Mesenchymal stem cell (in vitro differentiated cells and primary cell): ENCODE results near the gene MTX1.

Experiments
- DNase-seq: peaks from one replicate; pipeline ENCODE4 v3.0.0-alpha.2; 2013
- H2AFZ ChIP-seq: one replicate; pipeline ENCODE4 v1.6.1; 2013; ENCODE audit warnings: low read depth, mild to moderate bottlenecking, control low read depth, inconsistent platforms, low read length, moderate library complexity
- H2AK5ac ChIP-seq: 2 replicates; pipeline ENCODE4 v1.6.1; 2013; ENCODE audit warnings: low read length, moderate library complexity, mild to moderate bottlenecking, inconsistent platforms; ENCODE audit not compliant: severe bottlenecking
- H2BK120ac ChIP-seq: one replicate; pipeline ENCODE4 v1.6.1; 2013; ENCODE audit warnings: low read depth, mild to moderate bottlenecking, inconsistent platforms, low read length, moderate library complexity
- H2BK12ac ChIP-seq, 2 experiments: one replicate each; pipeline ENCODE4 v1.6.1; 2013; ENCODE audit warnings: inconsistent platforms in 2 of 2, low read length in 2 of 2, mild to moderate bottlenecking in 2 of 2, moderate library complexity in 2 of 2, control low read depth in 1 of 2
- H2BK15ac ChIP-seq: one replicate; pipeline ENCODE4 v1.6.1; 2013; ENCODE audit warnings: mild to moderate bottlenecking, low read depth, inconsistent platforms; ENCODE audit not compliant: poor library complexity, severe bottlenecking
- H2BK5ac ChIP-seq: 2 replicates; pipeline ENCODE4 v1.6.1; 2013; ENCODE audit warnings: low read depth, mild to moderate bottlenecking, low read length, control low read depth, inconsistent platforms; ENCODE audit not compliant: poor library complexity, severe bottlenecking
- H3K14ac ChIP-seq, 2 experiments: one replicate each; pipeline ENCODE4 v1.6.1; 2013; ENCODE audit warnings: inconsistent platforms in 2 of 2, low read length in 2 of 2, control low read depth in 1 of 2, mild to moderate bottlenecking in 1 of 2, moderate library complexity in 1 of 2
- H3K18ac ChIP-seq, 2 experiments: one replicate each; pipeline ENCODE4 v1.6.1; 2013; ENCODE audit warnings: inconsistent platforms in 2 of 2, low read length in 2 of 2, control low read depth in 1 of 2, low read depth in 1 of 2, mild to moderate bottlenecking in 1 of 2
- H3K23ac ChIP-seq, 2 experiments: one replicate each; pipeline ENCODE4 v1.6.1; 2013; ENCODE audit warnings: inconsistent platforms in 2 of 2, low read length in 2 of 2, mild to moderate bottlenecking in 2 of 2, moderate library complexity in 2 of 2, control low read depth in 1 of 2
- H3K27ac ChIP-seq: 2 replicates; pipeline ENCODE4 v1.5.1; 2013; ENCODE audit warnings: mild to moderate bottlenecking, moderate library complexity, low read length, control low read depth, inconsistent platforms; ENCODE audit not compliant: poor library complexity, severe bottlenecking
- H3K27me3 ChIP-seq, 2 experiments: 2 replicates each; pipeline versions ENCODE4 v1.6.1 to v1.7.0; 2013; ENCODE audit warnings: low read length in 2 of 2, mild to moderate bottlenecking in 2 of 2, moderate library complexity in 2 of 2, control low read depth in 1 of 2, inconsistent platforms in 1 of 2; ENCODE audit not compliant: control insufficient read depth in 1 of 2, insufficient read depth in 1 of 2
- H3K36me3 ChIP-seq, 2 experiments: 2 replicates each; pipeline versions ENCODE4 v1.6.1 to v1.7.0; 2013; ENCODE audit warnings: low read length in 2 of 2, control low read depth in 1 of 2, inconsistent platforms in 1 of 2, low read depth in 1 of 2, mild to moderate bottlenecking in 1 of 2; ENCODE audit not compliant: insufficient read depth in 2 of 2, control insufficient read depth in 1 of 2
- H3K4ac ChIP-seq, 2 experiments: one replicate each; pipeline ENCODE4 v1.6.1; 2013; ENCODE audit warnings: inconsistent platforms in 2 of 2, low read length in 2 of 2, mild to moderate bottlenecking in 2 of 2, moderate library complexity in 2 of 2, control low read depth in 1 of 2, low read depth in 1 of 2
- H3K4me1 ChIP-seq: 2 replicates; pipeline ENCODE4 v1.6.1; 2013; ENCODE audit warnings: low read depth, low read length, control low read depth; ENCODE audit not compliant: control insufficient read depth, insufficient read depth
- H3K4me2 ChIP-seq: 2 replicates; pipeline ENCODE4 v1.6.1; 2013; ENCODE audit warnings: low read length, mild to moderate bottlenecking, inconsistent platforms; ENCODE audit not compliant: poor library complexity, severe bottlenecking
- H3K4me3 ChIP-seq, 2 experiments: 2 replicates each; pipeline versions ENCODE4 v1.5.1 to v1.7.0; 2013; ENCODE audit warnings: low read length in 2 of 2, mild to moderate bottlenecking in 2 of 2, control low read depth in 1 of 2, low read depth in 1 of 2; ENCODE audit not compliant: insufficient read depth in 1 of 2
- H3K79me1 ChIP-seq: replicated peaks from 2 replicates; pipeline ENCODE4 v1.6.1; 2013; ENCODE audit warnings: mild to moderate bottlenecking, control low read depth, low read length, inconsistent platforms; ENCODE audit not compliant: poor library complexity, severe bottlenecking
- H3K9ac ChIP-seq: 2 replicates; pipeline ENCODE4 v1.7.0; 2013; ENCODE audit warnings: mild to moderate bottlenecking, low read length, moderate library complexity
- H3K9me3 ChIP-seq: 2 replicates; pipeline ENCODE4 v1.7.0; 2013; ENCODE audit warnings: mild to moderate bottlenecking, low read length; ENCODE audit not compliant: control insufficient read depth
- H4K8ac ChIP-seq: one replicate; pipeline ENCODE4 v1.6.1; 2013; ENCODE audit warnings: inconsistent platforms, mild to moderate bottlenecking, low read length, moderate library complexity
- H4K91ac ChIP-seq: one replicate; pipeline ENCODE4 v1.6.1; 2013; ENCODE audit warnings: mild to moderate bottlenecking, low read length, inconsistent platforms
- WGBS: methylation state at CpG from one replicate; pipeline ENCODE4 v1.1.7; 2013; ENCODE audit warnings: mixed read lengths; 5-methylcytosine and 5-hydroxymethylcytosine counted together

Gene MTX1

DNA sequence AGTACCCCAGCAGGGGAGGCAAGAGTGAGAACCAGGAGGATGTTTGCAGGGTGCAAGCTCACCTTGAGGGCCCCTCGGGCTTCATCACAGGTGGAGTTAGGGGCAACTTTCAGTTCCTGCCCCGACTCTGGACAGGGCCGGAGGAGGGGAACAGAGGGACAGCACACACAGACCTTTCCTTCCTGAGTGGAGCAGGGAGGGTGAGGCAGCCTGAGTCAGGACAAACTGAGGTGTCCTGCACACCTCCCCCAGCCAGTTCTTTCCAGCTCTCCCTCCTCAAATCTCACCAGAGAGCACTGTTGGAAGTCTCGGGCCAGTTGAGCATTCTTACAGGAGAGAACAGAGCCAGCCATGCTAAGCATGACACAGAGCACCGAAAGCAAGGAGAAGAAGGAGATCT, 45.3 kb downstream of the MTX1 start:
- Histone ChIP-seq H3K4ac (no peak overlapping the region), H3K79me1 (peaks cover 22% of the 10 kb centered on the region), H3K27me3 (no peaks in the 10 kb centered on the region), H3K14ac (no peak overlapping the region), H3K9ac (peak overlapping the region; percentile 94), H2AFZ (no peak overlapping the region), H3K36me3 (peaks cover 37 to 39% of the 10 kb centered on the region in 2 experiments), H3K4me1 (peaks cover 30% of the 10 kb centered on the region), H2BK5ac (no peak overlapping the region), H3K9me3 (no peaks in the 10 kb centered on the region), H3K23ac (no peak overlapping the region), H4K8ac (no peak overlapping the region), H2BK15ac (no peak overlapping the region), H2BK120ac (no peak overlapping the region), H3K18ac (peak overlapping the region in 1 of 2 experiments; percentile 48), H3K4me3 (peak overlapping the region in 1 of 2 experiments; percentile 95), H4K91ac (peak overlapping the region; percentile 9), H2AK5ac (no peak overlapping the region), H3K27ac (no peak overlapping the region), H2BK12ac (no peak overlapping the region), H3K4me2 (peak overlapping the region; percentile 30)
- no peak for DNase-seq
- WGBS, result 69% methylated on average over 5 of the region's 5 CpGs

GRCh38 chr1:155254228-155254713, 45.8 kb downstream of the MTX1 start:
- Histone ChIP-seq H2BK120ac (no peak overlapping the region), H3K23ac (no peak overlapping the region), H3K14ac (peak overlapping the region in 1 of 2 experiments; percentile 78), H2BK12ac (peak overlapping the region in 1 of 2 experiments; percentile 26), H3K4me3 (peak overlapping the region; percentile 79 to 95), H3K36me3 (peaks cover 34 to 36% of the 10 kb centered on the region in 2 experiments), H3K27ac (no peak overlapping the region), H3K9ac (peak overlapping the region; percentile 94), H3K4me1 (peaks cover 30% of the 10 kb centered on the region), H4K8ac (peak overlapping the region; percentile 98), H3K4me2 (peak overlapping the region; percentile 66), H3K79me1 (peaks cover 22% of the 10 kb centered on the region), H3K27me3 (no peaks in the 10 kb centered on the region), H2BK5ac (no peak overlapping the region), H4K91ac (peak overlapping the region; percentile 8), H2AFZ (no peak overlapping the region), H3K18ac (peak overlapping the region in 1 of 2 experiments; percentile 96), H3K9me3 (no peaks in the 10 kb centered on the region), H2BK15ac (no peak overlapping the region), H3K4ac (peak overlapping the region; percentile 49 to 94), H2AK5ac (no peak overlapping the region)
- no peak for DNase-seq
- WGBS, result 77% methylated on average over 12 of the region's 12 CpGs

DNA sequence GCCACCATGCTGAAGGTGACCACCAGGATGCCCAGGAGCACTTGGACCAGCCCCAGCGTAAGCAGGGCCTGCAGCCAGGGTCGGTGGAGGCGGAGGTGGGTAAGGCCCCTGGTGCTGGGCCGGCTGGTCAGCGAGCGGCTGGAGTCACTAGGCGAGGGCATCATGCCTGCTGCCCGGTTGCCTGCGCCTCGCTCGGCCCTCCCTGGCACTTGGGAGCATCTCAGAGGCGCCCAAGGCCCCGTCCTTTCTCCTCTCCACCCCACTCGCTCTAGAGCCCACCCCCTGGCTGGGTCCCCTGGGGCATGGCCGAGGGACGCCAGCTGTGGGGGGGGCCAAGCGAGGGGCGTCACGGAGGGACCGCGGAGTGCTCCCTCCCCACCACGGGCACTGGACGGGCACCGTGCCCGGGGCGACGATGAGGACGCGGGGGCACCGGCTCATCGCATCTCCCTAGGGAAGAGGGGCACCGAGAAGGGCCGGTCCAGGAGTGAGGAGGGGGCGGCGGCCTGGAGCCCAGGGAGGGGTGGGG, 46.3 kb downstream of the MTX1 start:
- Histone ChIP-seq H3K14ac (peak overlapping the region in 1 of 2 experiments; percentile 78), H3K36me3 (peaks cover 37 to 39% of the 10 kb centered on the region in 2 experiments), H4K8ac (peak overlapping the region; percentile 98), H2BK12ac (peak overlapping the region in 1 of 2 experiments; percentile 34), H3K4ac (peak overlapping the region; percentile 49 to 94), H3K18ac (peak overlapping the region; percentile 72 to 96), H3K23ac (peak overlapping the region in 1 of 2 experiments; percentile 53), H3K4me1 (peaks cover 30% of the 10 kb centered on the region), H2BK5ac (peak overlapping the region; percentile 21), H2BK120ac (peak overlapping the region; percentile 23), H2AFZ (peak overlapping the region; percentile 64), H2BK15ac (peak overlapping the region; percentile 88), H3K4me3 (peak overlapping the region; percentile 79 to 95), H2AK5ac (no peak overlapping the region), H4K91ac (peak overlapping the region; percentile 92), H3K27me3 (no peaks in the 10 kb centered on the region), H3K79me1 (peaks cover 24% of the 10 kb centered on the region), H3K9ac (peak overlapping the region; percentile 94), H3K4me2 (peak overlapping the region; percentile 66), H3K27ac (no peak overlapping the region), H3K9me3 (no peaks in the 10 kb centered on the region)
- DNase-seq, result no peak
- 14% methylated on average over 31 of the region's 35 CpGs for WGBS

GRCh38 chr1:155255243-155256007, 46.9 kb downstream of the MTX1 start, which contains the start of gene ENTREP3:
TSS of gene ENTREP3 (minus strand) at chr1:155255483. CDS start at chr1:155254877, 606 bp downstream.
- H3K9me3 ChIP-seq, result no peaks in the 10 kb centered on the region
- H2BK5ac ChIP-seq, result peak within 1 kb of the TSS; percentile 61
- peak within 1 kb of the TSS in 1 of 2 experiments; percentile 89 for H3K14ac ChIP-seq
- H4K91ac ChIP-seq, result peak within 1 kb of the TSS; percentile 92
- peak within 1 kb of the TSS; percentile 85 to 94 for H3K4ac ChIP-seq
- peak within 1 kb of the TSS; percentile 94 for H3K9ac ChIP-seq
- DNase-seq, result peak; percentile 88
- H3K4me1 ChIP-seq, result peaks cover 30% of the 10 kb centered on the region
- 1% methylated on average over 41 of the region's 54 CpGs for WGBS
- peaks cover 36 to 40% of the 10 kb centered on the region in 2 experiments for H3K36me3 ChIP-seq
- H3K79me1 ChIP-seq, result peaks cover 24% of the 10 kb centered on the region
- peak within 1 kb of the TSS; percentile 65 for H2AFZ ChIP-seq
- H3K27me3 ChIP-seq, result no peaks in the 10 kb centered on the region
- H2BK120ac ChIP-seq, result peak within 1 kb of the TSS; percentile 62
- H3K4me2 ChIP-seq, result peak within 1 kb of the TSS; percentile 66
- peak within 1 kb of the TSS; percentile 98 for H4K8ac ChIP-seq
- peak within 1 kb of the TSS in 1 of 2 experiments; percentile 75 for H3K23ac ChIP-seq
- peak within 1 kb of the TSS; percentile 92 for H3K27ac ChIP-seq
- peak within 1 kb of the TSS; percentile 72 to 96 for H2BK12ac ChIP-seq
- peak within 1 kb of the TSS; percentile 8 for H2AK5ac ChIP-seq
- peak within 1 kb of the TSS; percentile 88 for H2BK15ac ChIP-seq
- peak within 1 kb of the TSS; percentile 95 to 96 for H3K18ac ChIP-seq
- peak within 1 kb of the TSS; percentile 79 to 95 for H3K4me3 ChIP-seq
